ENCODE measurements around the gene GPR35.
"Not testable (repeated sequence)": the region's sequence is repeated elsewhere in the genome, so short reads cannot be mapped to it uniquely, and the experiment has no call there.

Gene GPR35

GRCh38 chr2:240603846-240604245, 21.4 kb upstream of the GPR35 start:
- FAIRE-seq, result no peak

DNA sequence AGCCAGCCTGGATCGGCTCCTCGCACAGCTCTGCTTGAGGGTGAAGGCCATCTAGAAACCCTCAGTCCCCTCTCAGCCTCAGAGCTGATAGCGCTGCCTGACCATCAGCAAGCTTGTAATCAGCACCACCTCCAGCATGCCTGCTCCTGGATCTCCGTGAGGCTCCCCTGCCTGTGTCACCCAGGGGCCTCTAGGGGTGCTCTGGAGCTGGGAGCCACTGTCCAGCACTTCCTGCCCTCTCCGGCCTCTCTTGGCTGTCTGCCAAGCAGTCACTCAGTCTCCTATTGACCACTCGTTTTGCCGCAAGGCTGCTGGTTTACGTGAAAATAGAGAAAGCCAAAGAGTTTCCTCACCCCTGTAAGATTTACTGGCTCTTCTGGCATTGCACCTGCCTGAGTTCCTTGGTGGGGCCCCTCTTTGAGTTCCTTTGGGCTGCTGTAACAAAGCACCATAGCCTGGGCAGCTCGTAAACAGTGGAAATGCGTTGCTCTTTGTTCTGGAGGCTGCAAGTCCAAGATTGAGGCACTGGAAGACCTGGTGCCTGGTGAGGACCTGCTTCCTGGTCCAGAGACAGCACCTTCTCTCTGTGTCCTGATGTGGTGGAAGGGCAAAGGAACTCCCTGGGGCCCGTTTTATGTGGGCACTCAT, 20.9 kb upstream of the GPR35 start:
- peak; percentile 74 for FAIRE-seq

DNA sequence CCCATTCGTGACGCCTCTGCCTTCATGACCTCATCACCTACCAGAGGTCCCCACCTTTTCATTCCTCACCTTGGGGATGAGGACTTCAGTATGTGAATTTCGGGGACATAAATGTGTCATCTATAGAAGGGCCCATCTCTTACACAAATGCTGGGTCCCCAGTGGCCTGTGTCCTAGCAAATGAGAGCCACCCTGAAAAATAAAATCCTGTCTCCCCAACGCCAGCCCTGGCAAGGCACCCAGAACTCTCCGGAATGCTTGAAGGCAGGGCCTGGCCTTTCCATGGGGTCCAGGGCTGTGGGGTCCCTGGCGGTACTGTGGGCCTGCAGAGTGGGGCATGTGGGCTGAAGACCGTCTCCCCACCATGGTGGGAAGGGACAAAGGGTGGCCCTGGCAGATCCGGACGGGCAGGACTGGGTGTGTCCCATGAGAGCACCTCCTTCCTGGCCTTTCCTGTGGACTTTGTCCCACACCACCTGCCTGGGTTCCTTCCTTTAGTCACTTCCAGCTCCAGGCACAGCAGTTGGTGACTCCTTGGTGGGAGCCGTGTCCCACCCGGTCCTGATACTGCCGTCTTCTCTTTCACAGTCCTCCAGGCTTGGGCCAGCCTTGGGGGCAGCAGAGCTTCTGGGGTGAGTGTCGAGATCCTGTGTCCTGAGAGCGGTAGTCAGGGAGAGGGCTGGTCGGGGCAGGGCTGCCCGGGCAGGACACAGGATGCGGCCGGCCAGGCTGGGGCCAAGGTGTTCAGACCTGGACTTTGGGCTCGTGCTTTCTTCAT, 20.2 kb upstream of the GPR35 start:
- no peak for FAIRE-seq

GRCh38 chr2:240605867-240606743, 19.2 kb upstream of the GPR35 start:
- no peak for FAIRE-seq

DNA sequence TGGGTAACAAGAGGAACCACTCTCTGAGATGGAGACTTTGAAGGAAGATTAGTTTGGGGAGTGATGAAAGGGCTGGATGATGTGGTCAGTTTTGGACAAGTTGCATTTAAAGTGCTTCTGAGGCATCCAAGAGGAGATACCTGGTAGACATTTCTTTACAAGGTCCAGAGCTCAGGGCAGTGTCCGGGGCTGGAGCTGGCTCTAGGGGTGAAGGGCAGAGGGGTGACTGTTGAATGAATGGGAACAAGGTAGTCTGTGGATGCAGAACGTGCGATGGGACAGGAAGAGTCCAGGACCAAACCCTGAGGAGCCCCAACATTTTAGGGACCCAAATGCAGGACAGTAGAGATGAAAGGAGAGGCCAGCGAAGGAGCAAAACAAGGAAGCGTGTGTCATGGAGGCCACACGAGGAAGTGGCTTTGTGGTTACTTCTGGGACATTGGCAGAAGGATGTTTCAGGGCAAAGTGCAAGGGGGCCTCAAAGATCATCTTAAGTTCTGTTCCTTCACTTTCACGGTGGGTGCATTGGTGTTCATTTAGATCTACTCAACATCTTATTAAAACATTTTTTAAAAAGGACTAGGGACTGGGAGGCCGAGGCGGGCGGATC, 13.6 kb upstream of the GPR35 start:
- FAIRE-seq, result no peak

DNA sequence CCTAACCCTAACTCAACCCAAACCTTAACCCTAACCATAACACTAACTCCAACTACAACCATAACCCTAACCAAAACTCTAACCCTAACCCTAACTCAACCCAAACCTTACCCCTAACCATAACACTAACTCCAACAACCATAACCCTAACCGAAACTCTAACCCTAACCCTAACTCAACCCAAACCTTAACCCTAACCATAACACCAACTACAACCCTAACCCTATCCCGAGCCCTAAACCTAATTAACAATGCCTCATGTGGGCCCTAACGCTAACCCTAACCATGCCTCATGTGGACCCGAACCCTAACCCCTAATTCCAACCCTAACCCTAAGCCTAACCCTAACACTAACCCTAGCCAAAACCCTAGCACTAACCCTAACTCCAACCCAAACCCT, 11.5 kb upstream of the GPR35 start:
- no peak for FAIRE-seq

DNA sequence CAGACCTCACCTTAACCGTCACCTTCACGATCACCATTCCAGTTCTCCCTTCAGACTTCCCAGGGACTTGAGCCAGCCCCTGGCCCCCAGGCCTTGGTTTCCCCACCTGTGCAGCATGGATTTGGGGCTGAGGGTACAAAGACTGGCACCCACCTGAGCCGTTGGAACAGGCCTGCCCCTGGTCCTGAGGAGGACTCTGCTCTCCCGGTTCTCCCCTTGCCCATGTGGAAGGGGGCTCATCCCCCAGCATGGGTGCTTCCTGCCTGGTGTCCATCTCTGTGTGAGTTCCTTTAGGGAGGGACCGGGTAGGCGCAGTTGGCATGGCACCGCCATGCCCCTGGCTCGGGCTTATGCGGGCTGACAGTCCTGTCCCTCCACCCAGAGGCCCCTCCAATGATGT, 10.9 kb upstream of the GPR35 start:
- no peak for FAIRE-seq

DNA sequence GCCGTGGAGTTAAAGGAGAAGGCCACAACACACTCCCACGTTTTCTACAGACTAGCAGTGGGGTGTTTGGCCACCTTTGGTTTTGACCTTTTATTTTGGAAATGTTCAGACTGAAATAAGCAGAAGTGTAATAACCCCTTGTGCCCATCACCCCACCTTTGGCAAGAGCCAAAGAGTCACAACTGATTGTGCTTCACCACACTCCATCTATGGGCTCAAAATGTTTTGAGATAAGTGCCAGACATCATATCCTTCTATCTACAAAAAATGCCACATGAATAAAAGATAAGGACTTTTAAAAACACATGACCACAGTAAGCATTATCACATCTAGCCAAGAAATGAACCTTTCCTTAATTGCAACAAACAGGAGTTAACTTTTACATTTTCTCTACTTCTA, 9.9 kb upstream of the GPR35 start:
- FAIRE-seq, result no peak

DNA sequence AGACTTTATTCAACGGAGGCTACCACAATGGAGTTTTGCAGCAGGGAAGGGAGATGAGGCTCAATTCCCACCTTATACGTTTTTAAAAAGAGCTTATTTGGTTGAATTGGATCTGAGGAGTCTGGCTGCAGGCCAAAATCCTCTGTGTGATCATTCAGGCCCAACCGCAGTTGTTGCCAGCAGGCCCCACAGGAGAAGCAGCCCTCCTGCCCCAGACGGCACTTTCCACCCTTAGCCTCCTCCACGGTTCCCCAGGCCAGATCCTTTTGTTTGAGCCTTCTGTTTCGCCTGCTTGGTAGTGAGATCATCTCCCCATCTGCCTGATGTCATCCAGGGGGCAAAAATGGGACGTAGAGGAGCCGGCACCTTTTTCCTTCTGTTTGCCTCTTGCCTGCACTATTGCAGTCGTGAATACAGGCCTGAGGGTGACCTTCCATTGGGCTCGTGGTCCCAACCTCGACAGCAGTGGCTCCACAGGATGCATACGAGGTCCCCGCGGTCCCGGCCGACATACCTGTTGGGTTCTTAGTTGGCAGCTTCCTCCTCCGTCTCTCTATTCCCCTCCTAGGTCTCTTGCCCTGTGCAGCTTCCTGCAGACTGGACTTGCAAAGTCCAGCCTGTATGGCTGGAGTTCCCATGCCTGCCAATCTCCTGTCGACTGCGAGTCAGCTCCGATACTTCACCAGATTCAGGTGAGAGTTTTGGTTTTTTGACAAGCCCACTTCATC, 9.3 kb upstream of the GPR35 start:
- FAIRE-seq, result no peak

GRCh38 chr2:240616860-240617666, 8.2 kb upstream of the GPR35 start:
- not testable (repeated sequence) for FAIRE-seq

- FAIRE-seq, result no peak
These were observed 6.5 kb upstream of the GPR35 start for GRCh38 chr2:240618776-240619175.

- no peak for FAIRE-seq
These were observed 5.7 kb upstream of the GPR35 start for GRCh38 chr2:240619506-240620148.

- no peak for FAIRE-seq
These were observed 5.0 kb upstream of the GPR35 start for GRCh38 chr2:240620149-240620731.

DNA sequence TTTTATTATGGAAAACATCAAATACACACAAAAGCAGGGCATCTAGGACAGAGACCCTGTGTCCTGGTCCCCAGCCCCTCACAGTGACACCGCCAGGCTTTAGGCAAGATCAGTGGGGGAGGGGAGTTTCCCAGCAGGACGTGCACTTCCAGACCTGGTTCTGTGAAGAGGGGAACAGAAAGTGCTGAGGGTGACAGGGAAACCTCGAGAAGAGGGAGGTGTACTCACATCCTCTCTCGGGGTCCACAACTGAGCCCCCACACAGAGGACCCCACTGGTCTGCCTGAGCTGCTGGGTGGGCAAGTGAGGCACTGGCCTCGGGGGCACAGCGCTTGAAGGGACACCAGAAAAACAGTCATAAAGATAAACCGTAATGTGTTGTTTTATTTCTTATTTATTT, 4.4 kb upstream of the GPR35 start:
- no peak for FAIRE-seq

- FAIRE-seq, result no peak
These were observed 3.2 kb upstream of the GPR35 start for GRCh38 chr2:240622060-240622411.

DNA sequence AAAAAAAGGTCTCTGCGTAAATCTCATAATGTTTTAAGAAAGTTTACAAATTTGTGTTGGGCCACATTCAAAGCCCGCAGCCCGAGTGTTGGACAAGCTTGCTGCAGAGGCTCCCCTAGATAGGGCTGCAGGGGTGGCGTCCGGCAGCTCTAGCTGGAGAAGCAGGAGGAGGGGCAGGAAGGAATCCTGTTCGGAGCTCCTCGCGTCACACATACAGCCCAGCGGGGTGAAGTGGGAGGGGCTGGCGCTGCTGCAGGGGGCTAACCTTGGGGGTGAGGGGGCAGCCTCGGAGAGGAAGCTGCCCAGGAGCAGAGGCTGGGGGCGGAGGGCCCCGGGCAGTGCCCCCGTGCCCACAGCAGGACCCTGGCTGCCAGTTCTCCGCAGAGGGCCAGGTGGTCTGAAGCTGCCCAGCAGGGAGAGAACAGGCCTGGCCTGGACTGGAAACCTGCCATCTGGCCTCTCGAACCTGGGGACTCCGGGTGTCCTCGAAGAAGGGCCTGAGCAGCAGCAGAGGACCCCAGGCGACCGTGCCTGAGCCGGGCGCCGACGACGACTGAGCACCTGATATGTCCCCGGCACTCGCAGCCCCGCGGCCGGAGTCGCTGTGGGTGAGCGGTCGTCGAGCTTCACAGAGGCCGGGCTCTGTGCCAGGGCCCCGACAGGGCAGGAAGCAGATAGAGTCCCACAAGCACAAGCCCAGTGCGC, 2.6 kb upstream of the GPR35 start:
- FAIRE-seq, result no peak

DNA sequence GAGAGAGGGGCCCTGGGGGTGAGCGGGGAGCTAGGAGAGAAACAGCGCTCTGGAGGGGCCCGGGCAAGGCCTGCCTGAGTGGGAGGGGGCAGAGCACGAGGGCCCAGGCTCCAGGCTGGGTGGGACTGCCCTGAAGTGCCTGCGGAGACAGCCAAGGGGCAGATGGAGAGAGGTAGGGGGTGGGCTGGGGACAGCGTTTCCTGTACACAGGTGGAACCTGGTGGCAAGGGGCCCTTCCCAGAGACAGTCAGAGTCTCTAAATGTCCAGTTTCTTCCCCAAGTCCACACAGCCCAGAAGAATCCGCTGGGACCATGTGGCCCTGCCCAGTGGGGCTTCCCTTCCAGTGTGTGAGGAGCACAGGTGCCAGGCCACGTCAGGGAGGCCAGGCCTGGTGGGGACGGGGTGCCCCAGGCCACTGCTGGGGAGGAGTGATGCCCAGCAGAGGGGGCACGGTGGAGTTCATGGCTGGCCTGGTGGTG, 1.7 kb upstream of the GPR35 start:
- FAIRE-seq, result no peak

- FAIRE-seq, result no peak
These were observed 1.0 kb upstream of the GPR35 start for GRCh38 chr2:240624011-240624949.
